ENCODE results near the gene TAPT1. TPM values are rescaled to one million over a fixed set of nuclear protein-coding genes. Genes with fewer than 3 reads are reported as not detected.
"Not testable (repeated sequence)": the region's sequence is repeated elsewhere in the genome, so short reads cannot be mapped to it uniquely, and the experiment has no call there.

The TAPT1 gene, protein sequence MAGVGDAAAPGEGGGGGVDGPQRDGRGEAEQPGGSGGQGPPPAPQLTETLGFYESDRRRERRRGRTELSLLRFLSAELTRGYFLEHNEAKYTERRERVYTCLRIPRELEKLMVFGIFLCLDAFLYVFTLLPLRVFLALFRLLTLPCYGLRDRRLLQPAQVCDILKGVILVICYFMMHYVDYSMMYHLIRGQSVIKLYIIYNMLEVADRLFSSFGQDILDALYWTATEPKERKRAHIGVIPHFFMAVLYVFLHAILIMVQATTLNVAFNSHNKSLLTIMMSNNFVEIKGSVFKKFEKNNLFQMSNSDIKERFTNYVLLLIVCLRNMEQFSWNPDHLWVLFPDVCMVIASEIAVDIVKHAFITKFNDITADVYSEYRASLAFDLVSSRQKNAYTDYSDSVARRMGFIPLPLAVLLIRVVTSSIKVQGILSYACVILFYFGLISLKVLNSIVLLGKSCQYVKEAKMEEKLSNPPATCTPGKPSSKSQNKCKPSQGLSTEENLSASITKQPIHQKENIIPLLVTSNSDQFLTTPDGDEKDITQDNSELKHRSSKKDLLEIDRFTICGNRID
- 39.6 TPM for total RNA-seq

DNA sequence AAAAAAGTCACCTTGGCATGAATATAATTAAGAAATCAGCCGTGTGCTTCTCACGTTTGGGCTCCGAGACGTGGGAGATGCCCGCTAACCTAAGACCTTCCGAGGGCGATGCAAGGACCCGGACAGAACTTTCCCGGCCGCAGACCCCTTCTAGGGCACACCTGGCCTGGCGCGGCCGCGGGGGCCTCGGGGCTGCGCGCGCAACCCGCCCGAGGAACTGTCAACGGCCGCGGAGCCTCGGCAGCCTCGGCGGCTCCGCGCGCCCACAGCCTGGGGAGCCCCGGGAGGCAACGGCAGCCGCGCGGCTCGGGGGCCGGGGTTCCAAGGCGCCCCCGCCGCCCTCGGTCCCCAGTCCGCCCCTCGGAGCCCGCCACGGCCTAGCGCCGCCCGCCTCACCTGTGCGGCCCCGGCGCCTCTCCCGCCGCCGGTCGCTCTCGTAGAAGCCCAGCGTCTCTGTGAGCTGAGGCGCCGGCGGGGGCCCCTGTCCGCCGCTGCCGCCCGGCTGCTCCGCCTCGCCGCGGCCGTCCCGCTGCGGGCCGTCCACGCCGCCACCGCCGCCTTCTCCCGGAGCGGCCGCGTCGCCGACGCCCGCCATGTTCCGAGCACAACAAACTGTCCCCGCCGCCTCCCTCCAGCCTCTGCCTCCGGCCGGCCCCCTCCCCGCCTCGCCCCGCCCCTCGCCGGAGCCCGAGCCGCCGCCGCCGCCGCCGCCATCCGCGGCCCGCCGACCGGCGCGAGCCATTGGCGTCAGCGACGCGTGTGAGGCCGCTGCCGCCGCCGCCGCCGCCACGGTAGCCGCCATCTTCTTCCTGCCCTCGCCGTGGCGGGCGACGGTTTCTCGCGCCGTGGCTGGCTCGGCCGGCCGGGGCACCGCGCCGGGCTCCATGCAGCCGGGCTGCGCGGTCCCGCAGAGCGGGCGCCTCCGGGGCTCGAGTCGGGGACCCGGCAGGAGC, at the start of gene TAPT1:
TAPT1 (minus strand) TSS at position 609 of the 953 bp plus-strand sequence; CDS start at position 595, 14 bp downstream.
- ATAC-seq: peak; percentile 76

DNA sequence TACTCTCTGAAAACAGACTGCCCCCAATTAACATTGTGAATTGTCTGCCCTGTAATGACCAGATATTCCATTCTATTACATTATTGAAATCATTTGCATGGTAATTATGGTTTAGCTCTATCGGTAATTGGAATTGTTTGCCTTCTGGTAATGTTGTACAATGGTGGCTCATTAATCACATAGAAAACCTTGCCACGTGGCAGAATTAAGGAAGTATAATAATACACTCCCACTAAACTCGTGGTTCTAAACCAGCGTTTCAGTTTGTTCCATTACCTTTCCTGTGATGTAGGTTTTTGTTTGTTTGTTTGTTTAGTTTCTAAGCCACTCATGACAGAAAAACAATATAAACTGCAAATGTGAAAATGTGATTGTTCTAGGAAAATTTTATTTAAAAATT, 45.1 kb upstream of the TAPT1 start:
- DNase-seq (ENCODE audit: low spot score): no peak
- no peak for ATAC-seq

More for the DNA sequence above, at the start of gene TAPT1:
- DNase-seq (ENCODE audit: low spot score): peak; percentile 87

DNA sequence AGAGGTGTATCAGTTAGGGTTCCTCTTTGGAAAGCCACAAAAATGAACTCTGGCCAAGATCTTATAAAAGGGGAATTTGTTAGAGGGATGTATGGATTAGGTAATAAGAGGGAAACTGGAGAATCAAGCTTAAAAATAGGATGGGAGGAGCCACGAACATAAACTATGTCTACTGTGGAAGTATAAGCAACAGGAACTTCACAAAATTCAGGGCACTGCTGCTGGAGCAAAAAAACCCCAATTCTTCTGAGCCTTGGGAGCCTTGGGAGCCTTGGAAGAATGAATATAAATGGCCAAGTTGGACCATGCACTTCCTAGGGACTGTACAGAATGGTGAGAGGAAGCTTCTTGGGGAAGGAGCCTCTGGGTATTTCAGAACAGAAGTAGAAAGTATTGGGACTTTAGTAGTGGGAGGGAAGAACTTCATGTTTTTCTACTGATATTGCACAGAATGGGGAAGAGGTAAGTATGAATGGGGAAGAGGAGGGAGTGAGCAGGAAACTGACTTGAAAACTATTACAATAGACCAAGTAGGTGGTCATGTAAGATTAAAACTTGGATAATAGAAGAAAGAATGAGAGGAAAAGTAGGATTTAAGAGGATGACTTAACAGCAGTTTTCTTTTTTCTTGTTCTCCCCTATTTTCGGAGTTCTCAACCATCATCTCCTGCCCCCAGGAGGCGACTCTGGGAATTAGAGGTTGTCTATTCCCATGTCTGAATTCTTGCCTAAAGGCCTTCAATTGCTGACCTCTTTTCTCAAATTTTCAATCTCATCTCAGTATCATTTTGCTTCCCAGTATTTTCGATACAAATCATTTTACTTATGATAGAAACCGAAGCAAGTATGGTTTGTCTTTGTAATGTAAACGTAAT, 44.4 kb upstream of the TAPT1 start:
- DNase-seq (ENCODE audit: low spot score) (no peak), ATAC-seq (peak; percentile 48)

DNA sequence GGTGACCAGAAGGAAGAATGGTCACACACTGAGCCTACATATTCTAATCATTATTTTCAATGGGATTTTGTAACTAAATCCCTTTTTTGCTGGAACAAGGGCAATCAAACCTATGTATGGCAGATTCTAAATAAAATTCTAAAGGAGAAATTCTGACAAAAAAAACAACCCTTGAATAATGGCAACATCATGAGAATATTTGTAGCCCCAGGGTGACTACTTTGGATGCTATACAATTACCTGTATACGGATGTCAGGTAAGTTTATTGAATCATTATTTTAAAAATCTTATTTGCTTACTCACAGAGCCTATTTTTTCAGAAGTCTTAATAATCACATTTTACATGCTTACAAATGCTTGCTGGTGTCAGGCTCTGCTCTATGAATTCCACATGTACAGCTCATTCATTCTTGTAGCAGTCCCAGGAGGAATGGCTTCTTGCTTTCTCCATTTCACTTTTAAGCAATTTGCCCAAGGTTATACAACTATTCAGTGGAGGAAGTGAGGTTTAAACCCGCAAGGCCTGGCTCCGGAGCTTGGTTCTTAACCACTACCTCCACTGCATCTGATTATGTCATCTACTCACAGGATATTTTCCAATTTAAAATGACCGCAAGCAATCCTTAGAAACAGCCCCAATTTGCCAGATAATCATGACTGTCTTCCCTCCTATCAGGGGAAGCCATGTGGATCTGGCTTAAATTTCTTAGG, 43.6 kb upstream of the TAPT1 start:
- DNase-seq (ENCODE audit: low spot score); ATAC-seq: not testable (repeated sequence)

DNA sequence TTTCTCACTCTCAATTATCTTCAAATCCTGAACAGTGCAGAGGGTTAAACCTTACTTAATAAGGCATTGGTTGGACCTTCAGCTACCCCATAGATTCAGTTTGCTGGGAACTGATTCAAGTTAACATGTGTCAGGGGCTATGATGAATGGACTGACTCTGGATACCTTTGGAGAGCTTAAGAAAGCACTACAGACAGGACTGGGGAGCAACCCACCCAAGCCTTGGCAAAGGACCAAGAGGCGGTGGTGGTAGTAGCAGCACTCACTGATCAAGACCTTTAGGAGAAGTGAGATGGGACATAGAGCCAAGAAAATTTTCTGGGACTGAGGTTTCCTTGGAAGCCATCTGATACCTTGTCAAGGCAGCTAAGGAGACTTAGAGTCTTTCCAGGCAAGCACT, 43.0 kb upstream of the TAPT1 start:
- DNase-seq (ENCODE audit: low spot score) (no peak), ATAC-seq (no peak)

DNA sequence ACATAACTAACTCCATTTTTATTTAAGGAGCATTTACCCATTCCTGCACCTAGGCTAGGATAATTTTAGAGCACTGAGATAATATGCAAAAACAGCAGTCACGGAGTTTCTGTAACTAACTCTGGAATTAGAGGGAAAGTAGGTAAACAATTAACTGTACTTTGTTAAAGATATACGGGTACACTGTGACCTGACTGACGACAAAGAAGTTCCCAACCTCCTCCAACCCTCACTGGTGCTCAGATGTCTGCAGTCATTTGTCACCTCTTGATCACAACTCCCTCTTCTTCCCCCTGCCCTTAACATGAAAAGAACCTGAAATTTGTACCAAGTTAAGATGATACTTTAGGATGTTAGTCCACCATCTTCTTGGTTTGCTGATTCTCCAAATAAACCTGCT, 42.0 kb upstream of the TAPT1 start:
- ATAC-seq (no peak), DNase-seq (ENCODE audit: low spot score) (no peak)

DNA sequence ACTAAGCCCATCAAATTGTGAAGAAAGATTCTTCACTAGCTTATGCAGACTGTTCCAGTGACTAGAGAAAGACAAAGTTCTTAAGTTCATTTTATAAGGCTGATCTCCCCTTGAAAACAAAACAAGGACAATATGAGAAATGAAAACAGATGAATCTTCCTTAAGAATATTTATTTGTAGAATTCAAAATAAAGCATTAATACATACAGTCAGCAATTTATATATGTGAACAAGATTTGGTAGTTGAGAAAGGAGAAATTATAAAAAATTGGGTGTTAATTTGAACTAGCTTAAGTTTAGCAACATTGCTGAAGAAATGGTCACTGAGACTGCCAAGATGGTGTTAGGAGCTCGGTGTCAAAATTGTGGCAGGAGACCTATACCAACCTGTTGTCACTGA, 41.4 kb upstream of the TAPT1 start:
- DNase-seq (ENCODE audit: low spot score) (no peak), ATAC-seq (no peak)

DNA sequence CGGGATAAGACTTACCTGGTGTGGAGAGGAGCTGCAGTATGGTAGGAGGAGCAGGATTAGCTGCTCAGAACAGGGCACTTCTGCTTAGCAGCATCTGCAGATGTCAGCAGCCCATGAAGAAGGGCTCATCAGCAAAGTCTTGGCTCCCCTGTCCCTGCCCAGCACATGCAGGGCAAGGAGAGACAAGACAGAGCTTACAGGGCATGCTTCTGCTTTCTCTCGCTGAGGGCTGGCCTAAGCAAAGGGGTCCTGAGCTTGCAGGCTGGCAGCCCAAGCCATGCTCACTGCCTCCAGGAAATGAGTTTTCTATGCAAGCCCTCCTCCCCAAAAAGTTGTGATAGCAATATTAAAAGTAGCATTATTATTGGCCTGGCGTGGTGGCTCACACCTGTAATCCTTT, 39.5 kb upstream of the TAPT1 start:
- ATAC-seq (no peak), DNase-seq (ENCODE audit: low spot score) (no peak)

DNA sequence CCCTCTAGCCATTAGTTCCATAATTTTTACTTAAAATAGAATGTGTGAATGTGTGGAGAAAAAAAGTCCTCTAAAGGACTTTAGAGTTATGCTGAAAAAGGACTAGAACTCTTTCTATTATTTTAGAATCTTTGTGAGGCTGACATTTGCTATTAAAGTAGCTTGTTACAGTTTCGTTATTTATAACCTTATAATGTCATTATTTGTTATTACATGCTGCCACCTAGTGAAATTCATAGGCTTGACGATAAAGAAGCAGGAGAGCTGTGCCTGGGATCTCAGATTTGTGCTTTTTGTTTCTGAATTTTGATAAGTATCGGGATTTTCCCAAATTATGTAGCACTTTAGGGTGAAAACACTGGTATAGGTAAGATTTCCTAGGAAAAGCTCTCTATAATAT, 38.5 kb upstream of the TAPT1 start:
- peak; percentile 88 for ATAC-seq

DNA sequence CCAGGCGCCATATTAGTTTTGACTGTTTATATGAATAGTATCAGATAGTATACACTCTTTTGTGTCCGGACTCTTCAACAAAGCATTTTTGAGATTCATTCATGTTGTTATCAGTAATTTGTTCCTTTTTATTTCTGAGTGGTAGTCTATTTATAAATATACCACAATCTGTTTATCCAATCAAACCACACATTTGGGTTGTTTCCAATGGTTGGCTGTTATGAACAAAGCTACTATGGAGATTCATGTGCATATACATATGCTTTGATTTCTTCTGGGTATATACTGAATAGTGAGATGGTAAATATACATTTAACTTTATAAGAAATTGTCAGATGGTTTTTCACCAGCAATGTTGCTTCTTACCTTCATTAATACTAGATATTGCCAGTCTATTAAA, 36.8 kb upstream of the TAPT1 start:
- no peak for DNase-seq (ENCODE audit: low spot score)

More for the DNA sequence above, 38.5 kb upstream of the TAPT1 start:
- no peak for DNase-seq (ENCODE audit: low spot score)

DNA sequence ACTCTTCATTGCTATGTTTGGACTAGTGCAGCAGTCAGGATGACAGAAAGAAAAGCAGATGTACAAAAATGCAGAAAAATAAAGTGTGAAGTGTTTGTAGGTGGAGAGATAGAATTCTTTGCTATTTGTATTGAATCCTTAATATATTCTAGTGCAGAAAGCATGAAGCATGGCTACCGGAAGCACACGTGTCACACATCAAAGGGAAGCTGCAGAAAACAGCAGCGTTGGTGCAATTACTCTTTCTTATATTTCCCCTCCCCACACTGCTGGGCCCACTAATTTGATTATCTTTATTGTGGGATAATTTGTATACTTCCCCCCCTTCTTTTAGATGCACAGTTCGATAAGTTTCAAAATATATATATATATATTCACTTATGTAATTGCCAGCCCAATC, 35.9 kb upstream of the TAPT1 start:
- ATAC-seq: no peak
- DNase-seq (ENCODE audit: low spot score): no peak

More for the DNA sequence above, 36.8 kb upstream of the TAPT1 start:
- no peak for ATAC-seq

DNA sequence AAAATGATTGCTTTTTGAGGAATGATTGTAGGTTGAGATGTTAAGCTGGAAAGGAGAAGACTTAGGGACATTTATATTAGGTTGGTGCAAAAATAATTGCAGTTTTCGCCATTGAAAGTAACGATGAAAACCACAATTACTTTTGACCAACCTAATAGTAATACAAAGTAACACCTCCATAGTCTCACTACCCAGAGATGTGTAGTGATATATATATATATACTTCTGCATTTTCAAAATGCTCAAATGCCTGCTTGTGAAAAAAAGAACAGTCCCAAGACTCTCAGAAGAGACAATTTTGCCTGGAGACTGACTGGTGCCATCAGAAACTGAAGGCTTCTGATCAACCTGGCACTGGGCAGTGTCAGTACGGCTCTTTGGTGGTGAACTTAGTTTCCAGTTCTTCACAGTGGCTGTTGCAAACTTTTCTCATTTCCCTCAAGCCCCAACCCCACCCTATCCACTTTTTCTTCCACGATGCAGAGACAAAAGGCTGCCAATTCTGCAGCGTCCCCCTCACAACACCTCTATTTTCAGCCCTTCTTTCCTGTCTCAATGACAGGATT, 35.1 kb upstream of the TAPT1 start:
- no peak for DNase-seq (ENCODE audit: low spot score)
- no peak for ATAC-seq

DNA sequence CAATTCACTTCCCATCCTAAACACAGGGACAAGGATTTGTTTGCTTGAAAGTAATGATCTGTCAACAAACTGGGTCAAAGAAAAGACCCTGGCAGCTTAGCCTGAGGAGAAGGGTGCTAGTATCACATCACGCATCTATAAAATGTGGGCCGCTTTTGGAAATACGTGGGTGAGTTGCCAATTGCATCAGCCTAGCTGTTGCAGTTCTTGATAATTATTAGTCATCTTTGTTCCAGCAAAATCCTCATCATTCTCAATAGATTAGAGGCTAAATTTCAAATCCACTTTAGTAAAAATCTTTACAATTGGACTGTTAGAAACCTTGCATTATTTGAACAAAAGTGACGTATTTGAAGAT, 33.6 kb upstream of the TAPT1 start:
- no peak for ATAC-seq
- no peak for DNase-seq (ENCODE audit: low spot score)

DNA sequence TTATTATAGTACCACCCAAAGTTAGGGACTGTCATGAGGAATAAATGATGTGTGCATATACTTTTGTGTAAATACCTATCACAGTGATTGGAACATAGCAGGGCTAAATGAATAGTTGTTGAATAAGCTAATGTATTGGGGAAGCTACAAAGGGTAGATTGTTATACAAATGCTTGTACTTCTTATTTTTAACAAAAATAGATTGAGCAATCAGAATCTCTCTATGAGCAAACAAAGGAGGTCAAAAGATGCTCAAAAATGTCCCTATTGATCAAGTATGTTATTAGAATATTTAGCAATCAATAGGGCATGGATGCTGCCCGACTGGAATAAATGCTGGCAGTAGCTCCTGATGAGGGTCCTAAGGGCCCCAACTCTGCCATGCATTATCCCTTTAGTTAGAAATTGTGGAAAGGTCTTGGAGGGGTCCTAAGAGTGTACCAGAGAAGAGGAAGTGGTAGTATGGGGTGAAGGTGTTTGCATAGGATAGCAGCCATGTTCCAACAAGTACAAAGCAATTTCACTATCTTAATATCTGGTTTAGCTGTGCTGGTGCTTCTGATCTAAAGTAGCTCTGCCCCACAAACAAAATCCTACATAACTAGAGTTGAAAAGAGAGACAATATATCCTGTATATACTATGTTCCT, 33.1 kb upstream of the TAPT1 start:
- ATAC-seq (no peak), DNase-seq (ENCODE audit: low spot score) (no peak)

DNA sequence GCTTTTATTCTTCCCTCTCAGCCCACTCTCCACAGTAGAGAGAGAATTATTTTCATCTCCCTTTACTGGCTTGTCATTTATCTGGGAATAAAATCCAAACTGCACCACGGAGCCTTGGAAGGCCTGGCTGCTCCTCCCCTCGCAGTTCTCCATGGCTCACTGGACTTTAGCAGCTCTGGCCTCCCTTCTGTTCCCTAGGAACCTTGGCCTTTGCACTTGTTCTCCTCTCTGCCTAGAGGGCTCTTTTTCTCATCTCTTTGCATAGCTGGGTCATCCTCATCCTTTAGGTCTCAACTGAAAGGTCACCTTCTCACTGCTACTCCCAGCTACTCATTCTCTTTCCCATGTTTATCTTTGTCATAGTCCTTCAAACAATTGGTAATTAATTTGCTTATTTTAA, 31.3 kb upstream of the TAPT1 start:
- DNase-seq (ENCODE audit: low spot score) (no peak), ATAC-seq (no peak)

DNA sequence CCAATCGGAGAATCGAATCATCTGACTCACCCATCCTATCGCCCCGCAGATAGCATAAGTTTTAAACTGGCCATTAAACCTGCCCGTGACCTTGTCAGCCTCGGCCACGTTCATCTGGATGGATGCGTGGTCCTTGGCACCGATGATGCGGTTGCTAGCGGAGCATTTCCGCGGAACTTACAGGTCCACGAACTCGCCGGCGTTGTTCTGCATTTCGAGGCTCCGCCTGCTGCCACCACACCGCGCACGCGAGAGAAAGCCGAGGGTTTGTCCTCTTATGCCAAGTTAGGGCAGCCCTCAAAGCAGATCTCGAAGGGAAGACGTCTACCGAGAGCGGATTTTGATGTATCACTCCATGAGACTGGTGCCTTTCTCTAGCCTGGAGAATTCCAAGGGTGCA, 30.1 kb upstream of the TAPT1 start:
- no peak for DNase-seq (ENCODE audit: low spot score)
- ATAC-seq: no peak

DNA sequence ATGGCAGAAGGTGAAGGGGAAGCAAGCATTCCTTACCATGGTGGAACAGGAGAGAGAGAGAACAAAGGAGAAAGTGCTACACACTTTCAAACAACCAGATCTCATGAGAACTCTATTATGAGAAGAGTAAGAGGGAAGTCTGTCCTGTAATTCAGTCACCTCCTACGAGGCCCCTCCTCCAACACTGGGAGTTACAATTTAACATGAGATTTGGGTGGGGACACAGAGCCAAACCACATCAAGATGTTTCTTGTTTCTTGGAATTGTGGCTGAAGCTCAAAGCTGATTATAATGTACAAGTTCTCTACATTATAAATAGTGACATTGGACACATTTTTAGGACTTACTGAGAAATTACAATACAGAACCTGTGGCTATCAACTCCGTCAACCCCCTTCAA, 29.5 kb upstream of the TAPT1 start:
- no peak for DNase-seq (ENCODE audit: low spot score)
- ATAC-seq: no peak

DNA sequence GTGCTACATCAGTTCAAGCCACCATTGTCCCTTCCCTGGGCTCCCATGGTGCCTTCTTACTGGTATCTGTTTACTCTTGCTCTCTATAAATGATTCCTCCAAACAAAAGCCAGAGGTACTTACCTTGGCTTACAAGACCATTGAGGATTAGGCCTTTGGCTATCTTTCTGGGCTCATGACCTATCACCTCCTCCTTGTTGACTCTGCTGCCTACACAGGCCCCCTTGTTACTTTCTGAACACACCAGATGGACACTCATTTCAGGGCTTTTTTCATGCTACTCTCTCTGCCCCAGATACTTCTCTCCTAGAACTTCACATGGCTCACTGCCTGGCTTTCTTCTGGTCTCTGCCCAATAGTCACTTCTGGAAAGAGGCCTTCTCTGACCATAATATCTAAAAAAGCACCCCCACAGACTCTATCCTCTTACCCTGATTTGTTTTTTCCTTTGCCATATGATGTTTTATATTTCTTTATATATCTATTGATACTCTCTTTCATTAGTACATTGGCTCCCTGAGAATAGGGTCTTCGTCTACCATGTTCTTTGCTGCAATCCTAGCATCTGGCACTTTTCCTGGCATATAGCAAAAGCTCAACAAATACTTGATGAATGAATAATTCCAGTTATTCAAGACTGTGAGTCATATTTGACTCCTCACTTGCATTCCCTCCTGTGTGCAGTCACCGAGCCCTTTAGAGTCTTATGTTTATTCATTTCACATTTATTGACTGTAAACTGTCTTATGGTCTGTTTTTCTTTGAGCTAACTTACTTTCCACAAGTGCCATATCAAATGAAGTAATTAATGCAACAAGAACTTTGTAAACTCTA, 27.1 kb upstream of the TAPT1 start:
- ATAC-seq (no peak), DNase-seq (ENCODE audit: low spot score) (no peak)

Measured in left lobe of liver (tissue), 2 donors.